Kidney (tissue), 14 donors: ENCODE data around the gene TSKU. TPM values are rescaled to one million over a fixed set of nuclear protein-coding genes. Genes with fewer than 3 reads are reported as not detected.
"Not testable (repeated sequence)": the region's sequence is repeated elsewhere in the genome, so short reads cannot be mapped to it uniquely, and the experiment has no call there.

ENCODE experiments used
- DNase-seq, 5 donors: peaks; one replicate each; pipeline ENCODE4 v3.0.0-alpha.2; 2013 to 2020
- FAIRE-seq: peaks from 2 replicates; lab custom pipeline; 2012; peaks lifted over from hg19 to GRCh38; lab: Jason Lieb, UNC
- H3K27ac ChIP-seq, 2 donors: one replicate each; pipeline ENCODE4 v1.7.0; 2013; ENCODE audit warnings: low read depth in 2 of 2, low read length in 2 of 2, inconsistent platforms in 1 of 2
- H3K27me3 ChIP-seq: one replicate; pipeline ENCODE4 v1.7.1; 2013; ENCODE audit warnings: low read length, inconsistent platforms; ENCODE audit not compliant: control insufficient read depth, insufficient read depth
- H3K36me3 ChIP-seq, 3 donors: one replicate each; pipeline versions ENCODE4 v1.7.0 to v1.7.1; 2013; ENCODE audit warnings: low read length in 3 of 3, control low read depth in 1 of 3, inconsistent platforms in 1 of 3; ENCODE audit not compliant: insufficient read depth in 3 of 3, control insufficient read depth in 2 of 3
- H3K4me1 ChIP-seq, 3 donors: one replicate each; pipeline versions ENCODE4 v1.7.0 to v1.7.1; 2013; ENCODE audit warnings: low read length in 3 of 3, inconsistent platforms in 1 of 3, low read depth in 1 of 3; ENCODE audit not compliant: control insufficient read depth in 2 of 3, insufficient read depth in 2 of 3
- H3K4me3 ChIP-seq, 3 donors: one replicate each; pipeline versions ENCODE4 v1.7.0 to v1.8.1; 2013; ENCODE audit warnings: low read length in 3 of 3, control low read depth in 1 of 3, inconsistent platforms in 1 of 3
- H3K9ac ChIP-seq, 3 donors: one replicate each; pipeline versions ENCODE4 v1.7.0 to v1.7.1; 2013; ENCODE audit warnings: low read length in 3 of 3, control low read depth in 1 of 3, inconsistent platforms in 1 of 3
- H3K9me3 ChIP-seq, 3 donors: one replicate each; pipeline versions ENCODE4 v1.7.0 to v1.7.1; 2013; ENCODE audit warnings: low read length in 3 of 3, control low read depth in 1 of 3, inconsistent platforms in 1 of 3; ENCODE audit not compliant: control insufficient read depth in 2 of 3, insufficient read depth in 1 of 3
- CTCF ChIP-seq: IDR thresholded peaks from 3 replicates; pipeline ENCODE4 v1.5.1; 2012; ENCODE audit warnings: mild to moderate bottlenecking, moderate library complexity, borderline replicate concordance; ENCODE audit not compliant: insufficient read depth; ENCODE audit errors: extremely low read depth
- intact Hi-C: fragments of 100-400 bp; cut with DNase I; formaldehyde crosslinking; loops from one replicate; pipeline ENCODE4 v1.11.1; 2022
- polyA plus RNA-seq: library from polyadenylated mRNA; stranded (reverse); fragments of 350-450 nt; fragmentation: Illumina TruSeq; extraction: RNeasy Lipid Tissue Mini Kit (QIAGEN cat#74804); gene quantifications from one replicate; pipeline ENCODE4 v1.2.3, GENCODE V29; 2014; ENCODE audit warnings: low read depth, low replicate concordance; ENCODE audit not compliant: insufficient read depth
- total RNA-seq: library from RNA; stranded (reverse); fragmentation: NEBNext Ultra II Directional; extraction: Animal tissue kit (Norgen Biotek cat#: 25700); gene quantifications from one replicate; pipeline ENCODE4 v1.2.1, GENCODE V29; 2021
- donor health status: control.
- donor health status: control.
- donor health status: control.
- donor health status: control.
- donor health status: control.
- donor health status: DM: yes; HTN: yes; CAD: no.
- donor health status: Normal renal cell carcinoma (clear cell type).

TSKU gene
- total and polyA plus RNA-seq, 2 donors from 2014 or later: 27.3 to 41.0 TPM

DNA sequence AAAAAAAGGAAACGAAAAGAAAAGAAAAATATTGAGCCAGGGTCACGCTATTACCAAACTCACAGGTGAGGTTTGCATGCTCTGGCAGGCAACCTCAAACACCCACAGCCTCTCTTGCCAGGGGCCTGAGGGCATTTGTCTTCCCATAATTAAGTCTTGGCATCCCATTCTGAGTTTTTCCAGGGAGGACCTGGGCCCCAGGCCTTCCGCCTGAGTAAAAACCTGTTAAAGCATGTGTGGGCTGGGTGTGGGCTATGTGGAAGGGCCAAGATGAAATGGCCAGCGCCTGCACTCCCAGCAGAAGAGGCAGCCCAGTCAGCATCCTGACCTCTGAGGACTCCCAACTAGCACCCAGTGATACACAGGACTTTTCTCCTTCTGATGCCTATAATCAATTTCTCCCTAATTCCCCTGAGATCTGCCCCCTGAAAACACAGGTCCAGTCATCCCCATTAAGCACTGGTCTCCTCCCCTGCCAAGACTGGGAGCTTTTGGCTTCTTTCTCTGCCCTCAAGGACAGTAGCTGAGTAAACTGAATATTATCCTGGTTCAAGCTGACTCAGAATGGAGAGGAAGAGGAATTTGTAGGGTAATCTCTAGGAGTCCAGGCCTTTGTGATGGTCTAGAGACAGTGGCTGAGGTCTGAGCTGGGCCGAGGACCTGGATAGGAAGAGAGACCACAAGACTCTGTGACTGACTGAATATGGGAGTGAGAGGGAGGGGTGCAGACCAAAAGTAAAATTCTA is 42.0 kb downstream of the TSKU start:
- no peak for FAIRE-seq
- TF ChIP-seq CTCF: no peak
- H3K27ac ChIP-seq: no peak overlapping the region
- DNase-seq: no peak
- no peaks in the 10 kb centered on the region for H3K9me3 ChIP-seq
- H3K4me1 ChIP-seq: no peaks in the 10 kb centered on the region
- intact Hi-C loops: no loop called here
- H3K36me3 ChIP-seq: no peaks in the 10 kb centered on the region
- no peak overlapping the region for H3K9ac ChIP-seq
- H3K27me3 ChIP-seq: no peaks in the 10 kb centered on the region
- H3K4me3 ChIP-seq: no peak overlapping the region

DNA sequence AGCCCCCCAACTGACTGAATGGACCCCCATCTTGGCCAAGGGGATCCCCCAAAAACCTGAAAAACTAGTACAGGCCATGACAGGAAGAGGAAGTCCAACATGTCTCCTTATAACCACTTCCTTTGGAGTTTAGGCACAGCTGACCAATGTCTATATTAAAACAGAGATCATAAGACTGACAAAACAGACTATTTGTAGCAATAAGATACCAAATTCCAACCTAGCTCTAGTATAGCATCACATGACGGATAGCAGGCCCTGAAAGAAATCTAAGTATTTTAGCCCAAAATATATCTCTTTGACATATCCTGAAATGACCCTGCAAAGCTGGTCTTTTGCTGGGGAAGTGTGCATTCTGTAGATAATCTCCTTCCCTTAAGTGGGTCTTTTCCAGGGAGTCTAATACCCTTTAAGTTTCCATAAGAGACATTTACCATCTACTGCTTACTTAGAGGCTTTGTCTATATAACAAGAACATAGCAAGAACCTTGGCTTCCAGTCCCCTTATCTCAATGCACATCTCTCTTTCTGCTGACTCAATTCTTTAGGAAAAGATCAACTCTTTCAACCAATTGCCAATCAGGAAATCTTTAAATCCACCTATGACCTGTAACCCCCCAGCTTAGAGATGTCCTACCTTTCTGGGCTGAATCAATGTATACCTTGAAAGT is 42.7 kb downstream of the TSKU start:
- H3K9me3 ChIP-seq: no peaks in the 10 kb centered on the region
- H3K36me3 ChIP-seq: no peaks in the 10 kb centered on the region
- H3K4me3 ChIP-seq: no peak overlapping the region
- no peak overlapping the region for H3K27ac ChIP-seq
- H3K4me1 ChIP-seq: no peaks in the 10 kb centered on the region
- TF ChIP-seq CTCF: no peak
- DNase-seq (no peak), FAIRE-seq (no peak)
- H3K9ac ChIP-seq: no peak overlapping the region
- no peaks in the 10 kb centered on the region for H3K27me3 ChIP-seq
- intact Hi-C loops: no loop called here

GRCh38 chr11:76826508-76826907 is 43.4 kb downstream of the TSKU start:
- H3K9me3 ChIP-seq, H3K4me3 ChIP-seq, H3K27ac ChIP-seq, H3K4me1 ChIP-seq, DNase-seq, H3K36me3 ChIP-seq, intact Hi-C loops, H3K27me3 ChIP-seq, FAIRE-seq, H3K9ac ChIP-seq: not testable (repeated sequence)

DNA sequence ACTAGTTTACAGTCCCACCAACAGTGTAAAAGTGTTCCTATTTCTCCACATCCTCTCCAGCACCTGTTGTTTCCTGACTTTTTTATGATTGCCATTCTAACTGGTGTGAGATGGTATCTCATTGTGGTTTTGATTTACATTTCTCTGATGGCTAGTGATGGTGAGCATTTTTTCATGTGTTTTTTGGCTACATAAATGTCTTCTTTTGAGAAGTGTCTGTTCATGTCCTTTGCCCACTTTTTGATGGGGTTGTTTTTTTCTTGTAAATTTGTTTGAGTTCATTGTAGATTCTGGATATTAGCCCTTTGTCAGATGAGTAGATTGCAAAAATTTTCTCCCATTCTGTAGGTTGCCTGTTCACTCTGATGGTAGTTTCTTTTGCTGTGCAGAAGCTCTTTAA is 43.8 kb downstream of the TSKU start:
- H3K36me3 ChIP-seq, intact Hi-C loops, H3K27me3 ChIP-seq, H3K4me1 ChIP-seq, H3K9me3 ChIP-seq, FAIRE-seq, DNase-seq, H3K27ac ChIP-seq, H3K9ac ChIP-seq, H3K4me3 ChIP-seq: not testable (repeated sequence)
